Trophoblast cell (in vitro differentiated cells and primary cell): Measurements from ENCODE around the gene CHAF1A.
A peak's percentile ranks its signal among the peaks of the same experiment; 100 is the strongest.

Experiments used
- DNase-seq, 2 donors: peaks; one replicate each; pipeline ENCODE4 v3.0.0-alpha.2; 2016
- H2AFZ ChIP-seq: 2 replicates; pipeline ENCODE4 v1.6.1; 2013; ENCODE audit warnings: low read length, moderate library complexity, mild to moderate bottlenecking; ENCODE audit not compliant: insufficient read depth, poor library complexity
- H2AK5ac ChIP-seq: 2 replicates; pipeline ENCODE4 v1.6.1; 2013; ENCODE audit warnings: mild to moderate bottlenecking, low read length
- H2BK120ac ChIP-seq: 2 replicates; pipeline ENCODE4 v1.6.1; 2013; ENCODE audit warnings: low read length, mild to moderate bottlenecking, moderate library complexity; ENCODE audit not compliant: insufficient read depth, poor library complexity
- H2BK12ac ChIP-seq: 2 replicates; pipeline ENCODE4 v1.6.1; 2013; ENCODE audit warnings: mild to moderate bottlenecking, low read length, moderate library complexity
- H2BK5ac ChIP-seq: 2 replicates; pipeline ENCODE4 v1.6.1; 2013; ENCODE audit warnings: low read length, low read depth, moderate library complexity, mild to moderate bottlenecking; ENCODE audit not compliant: poor library complexity
- H3K14ac ChIP-seq: 2 replicates; pipeline ENCODE4 v1.6.1; 2013; ENCODE audit warnings: mild to moderate bottlenecking, low read length
- H3K18ac ChIP-seq: 2 replicates; pipeline ENCODE4 v1.6.1; 2013; ENCODE audit warnings: mild to moderate bottlenecking, low read length
- H3K23ac ChIP-seq: 2 replicates; pipeline ENCODE4 v1.6.1; 2013; ENCODE audit warnings: low read length
- H3K27ac ChIP-seq: 2 replicates; pipeline ENCODE4 v1.5.1; 2013; ENCODE audit warnings: low read depth, mild to moderate bottlenecking, inconsistent platforms, low read length, moderate library complexity
- H3K27me3 ChIP-seq: 2 replicates; pipeline ENCODE4 v1.6.1; 2013; ENCODE audit warnings: inconsistent platforms, mild to moderate bottlenecking, low read length, moderate library complexity; ENCODE audit not compliant: insufficient read depth
- H3K36me3 ChIP-seq, 2 experiments: 1 replicate in 1 of 2; 2 replicates in 1 of 2; pipeline ENCODE4 v1.6.1; 2013; ENCODE audit warnings: low read length in 2 of 2, mild to moderate bottlenecking in 2 of 2, moderate library complexity in 1 of 2; ENCODE audit not compliant: insufficient read depth in 2 of 2, control insufficient read depth in 1 of 2
- H3K4ac ChIP-seq: 2 replicates; pipeline ENCODE4 v1.6.1; 2013; ENCODE audit warnings: low read depth, mild to moderate bottlenecking, low read length, moderate library complexity
- H3K4me1 ChIP-seq, 2 experiments: 1 replicate in 1 of 2; 2 replicates in 1 of 2; pipeline ENCODE4 v1.6.1; 2013; ENCODE audit warnings: low read length in 2 of 2, mild to moderate bottlenecking in 2 of 2, moderate library complexity in 1 of 2; ENCODE audit not compliant: insufficient read depth in 2 of 2, control insufficient read depth in 1 of 2
- H3K4me2 ChIP-seq: 2 replicates; pipeline ENCODE4 v1.6.1; 2013; ENCODE audit warnings: inconsistent platforms, mild to moderate bottlenecking, low read length, moderate library complexity
- H3K4me3 ChIP-seq: 2 replicates; pipeline ENCODE4 v1.5.1; 2013; ENCODE audit warnings: mild to moderate bottlenecking, low read depth, low read length, inconsistent platforms
- H3K79me1 ChIP-seq: one replicate; pipeline ENCODE4 v1.6.1; 2013; ENCODE audit warnings: low read length
- H3K79me2 ChIP-seq: 2 replicates; pipeline ENCODE4 v1.6.1; 2013; ENCODE audit warnings: low read length, mild to moderate bottlenecking; ENCODE audit not compliant: control insufficient read depth, insufficient read depth, poor library complexity
- H3K9ac ChIP-seq: 2 replicates; pipeline ENCODE4 v1.6.1; 2013; ENCODE audit warnings: mild to moderate bottlenecking, low read length
- H3K9me3 ChIP-seq: 2 replicates; pipeline ENCODE4 v1.6.1; 2013; ENCODE audit warnings: low read depth, mild to moderate bottlenecking, control low read depth, inconsistent platforms, low read length; ENCODE audit not compliant: insufficient read depth
- H4K12ac ChIP-seq: 2 replicates; pipeline ENCODE4 v1.6.1; 2013; ENCODE audit warnings: low read depth, mild to moderate bottlenecking, low read length, moderate library complexity
- H4K8ac ChIP-seq: 2 replicates; pipeline ENCODE4 v1.6.1; 2013; ENCODE audit warnings: low read depth, mild to moderate bottlenecking, low read length, moderate library complexity
- H4K91ac ChIP-seq: one replicate; pipeline ENCODE4 v1.6.1; 2013; ENCODE audit warnings: low read depth, mild to moderate bottlenecking, low read length, moderate library complexity
- WGBS: extraction: QIAGEN DNeasy Blood & Tissue Kit; methylation state at CpG from one replicate; pipeline ENCODE4 v1.1.7; 2013; ENCODE audit warnings: missing lambda C conversion rate; ENCODE audit not compliant: insufficient read length, insufficient coverage; ENCODE audit errors: extremely low coverage; 5-methylcytosine and 5-hydroxymethylcytosine counted together

The CHAF1A gene

GRCh38 chr19:4378886-4379285 lies 23.6 kb upstream of the CHAF1A start:
- Histone ChIP-seq H3K36me3 (peaks cover 7 to 22% of the 10 kb centered on the region in 2 experiments), H3K79me2 (peaks cover 16% of the 10 kb centered on the region), H3K79me1 (peaks cover 25% of the 10 kb centered on the region), H2AFZ (no peak overlapping the region), H2BK12ac (no peak overlapping the region), H4K12ac (no peak overlapping the region), H4K91ac (no peak overlapping the region), H2AK5ac (no peak overlapping the region), H3K4me3 (no peak overlapping the region), H3K4me1 (peaks cover 33 to 37% of the 10 kb centered on the region in 2 experiments), H3K23ac (no peak overlapping the region), H3K14ac (no peak overlapping the region), H3K9me3 (peaks cover 3% of the 10 kb centered on the region), H3K4me2 (no peak overlapping the region), H3K27ac (no peak overlapping the region), H3K9ac (no peak overlapping the region), H3K18ac (no peak overlapping the region), H2BK5ac (no peak overlapping the region), H3K27me3 (no peaks in the 10 kb centered on the region), H3K4ac (peak overlapping the region; percentile 8), H2BK120ac (no peak overlapping the region), H4K8ac (no peak overlapping the region)
- DNase-seq = no peak
- no CpG with 5 or more reads among the region's 11 CpGs for WGBS

GRCh38 chr19:4379383-4380253 lies 22.8 kb upstream of the CHAF1A start:
- no peak overlapping the region for H3K14ac ChIP-seq
- H4K8ac ChIP-seq = no peak overlapping the region
- no peak overlapping the region for H2BK120ac ChIP-seq
- no peak overlapping the region for H3K9ac ChIP-seq
- no CpG with 5 or more reads among the region's 20 CpGs for WGBS
- H3K27ac ChIP-seq = no peak overlapping the region
- no peak overlapping the region for H3K23ac ChIP-seq
- no peak overlapping the region for H4K12ac ChIP-seq
- DNase-seq = peak; percentile 89 to 94
- peaks cover 13 to 29% of the 10 kb centered on the region in 2 experiments for H3K36me3 ChIP-seq
- H3K79me2 ChIP-seq = peaks cover 13% of the 10 kb centered on the region
- H2AK5ac ChIP-seq = no peak overlapping the region
- H2BK5ac ChIP-seq = no peak overlapping the region
- H3K4me1 ChIP-seq = peaks cover 25 to 30% of the 10 kb centered on the region in 2 experiments
- no peak overlapping the region for H4K91ac ChIP-seq
- H3K4ac ChIP-seq = peak overlapping the region; percentile 39
- no peak overlapping the region for H2AFZ ChIP-seq
- peak overlapping the region; percentile 5 for H3K18ac ChIP-seq
- peaks cover 18% of the 10 kb centered on the region for H3K79me1 ChIP-seq
- peak overlapping the region; percentile 41 for H3K4me3 ChIP-seq
- no peak overlapping the region for H3K4me2 ChIP-seq
- no peaks in the 10 kb centered on the region for H3K27me3 ChIP-seq
- H3K9me3 ChIP-seq = peaks cover 3% of the 10 kb centered on the region
- no peak overlapping the region for H2BK12ac ChIP-seq

GRCh38 chr19:4380254-4380727 lies 22.1 kb upstream of the CHAF1A start:
- Histone ChIP-seq H3K36me3 (peaks cover 18 to 34% of the 10 kb centered on the region in 2 experiments), H3K4me3 (no peak overlapping the region), H3K27ac (no peak overlapping the region), H3K18ac (no peak overlapping the region), H2AK5ac (no peak overlapping the region), H3K9ac (no peak overlapping the region), H3K14ac (no peak overlapping the region), H2BK12ac (no peak overlapping the region), H2BK120ac (no peak overlapping the region), H2AFZ (no peak overlapping the region), H2BK5ac (no peak overlapping the region), H3K4me1 (peaks cover 20 to 23% of the 10 kb centered on the region in 2 experiments), H3K79me2 (peaks cover 10% of the 10 kb centered on the region), H3K4me2 (no peak overlapping the region), H3K79me1 (peaks cover 14% of the 10 kb centered on the region), H3K23ac (no peak overlapping the region), H4K8ac (no peak overlapping the region), H3K9me3 (peaks cover 3% of the 10 kb centered on the region), H4K12ac (no peak overlapping the region), H3K27me3 (no peaks in the 10 kb centered on the region), H3K4ac (no peak overlapping the region), H4K91ac (no peak overlapping the region)
- peak in 1 of 2 donors; percentile 29 for DNase-seq
- WGBS = no CpG with 5 or more reads among the region's 17 CpGs

GRCh38 chr19:4385291-4386040 lies 17.0 kb upstream of the CHAF1A start:
- no peak overlapping the region for H2BK12ac ChIP-seq
- no peak overlapping the region for H2AFZ ChIP-seq
- no peak overlapping the region for H4K12ac ChIP-seq
- H2BK120ac ChIP-seq = no peak overlapping the region
- no peak overlapping the region for H4K8ac ChIP-seq
- no peak overlapping the region for H2BK5ac ChIP-seq
- H3K23ac ChIP-seq = no peak overlapping the region
- no peak overlapping the region for H3K18ac ChIP-seq
- no peaks in the 10 kb centered on the region for H3K27me3 ChIP-seq
- H3K9me3 ChIP-seq = peaks cover 2% of the 10 kb centered on the region
- no CpG with 5 or more reads among the region's 15 CpGs for WGBS
- no peak overlapping the region for H3K4me3 ChIP-seq
- H2AK5ac ChIP-seq = no peak overlapping the region
- H3K27ac ChIP-seq = no peak overlapping the region
- peaks cover 35 to 48% of the 10 kb centered on the region in 2 experiments for H3K36me3 ChIP-seq
- H3K4me1 ChIP-seq = peaks cover 19 to 22% of the 10 kb centered on the region in 2 experiments
- H4K91ac ChIP-seq = no peak overlapping the region
- H3K79me2 ChIP-seq = peaks cover 32% of the 10 kb centered on the region
- H3K9ac ChIP-seq = no peak overlapping the region
- DNase-seq = no peak
- H3K14ac ChIP-seq = no peak overlapping the region
- peak overlapping the region; percentile 65 for H3K4ac ChIP-seq
- no peak overlapping the region for H3K4me2 ChIP-seq
- peaks cover 16% of the 10 kb centered on the region for H3K79me1 ChIP-seq
